ENCODE results near the gene SENP2.
"Not testable (repeated sequence)": the region's sequence is repeated elsewhere in the genome, so short reads cannot be mapped to it uniquely, and the experiment has no call there.

The SENP2 gene

DNA sequence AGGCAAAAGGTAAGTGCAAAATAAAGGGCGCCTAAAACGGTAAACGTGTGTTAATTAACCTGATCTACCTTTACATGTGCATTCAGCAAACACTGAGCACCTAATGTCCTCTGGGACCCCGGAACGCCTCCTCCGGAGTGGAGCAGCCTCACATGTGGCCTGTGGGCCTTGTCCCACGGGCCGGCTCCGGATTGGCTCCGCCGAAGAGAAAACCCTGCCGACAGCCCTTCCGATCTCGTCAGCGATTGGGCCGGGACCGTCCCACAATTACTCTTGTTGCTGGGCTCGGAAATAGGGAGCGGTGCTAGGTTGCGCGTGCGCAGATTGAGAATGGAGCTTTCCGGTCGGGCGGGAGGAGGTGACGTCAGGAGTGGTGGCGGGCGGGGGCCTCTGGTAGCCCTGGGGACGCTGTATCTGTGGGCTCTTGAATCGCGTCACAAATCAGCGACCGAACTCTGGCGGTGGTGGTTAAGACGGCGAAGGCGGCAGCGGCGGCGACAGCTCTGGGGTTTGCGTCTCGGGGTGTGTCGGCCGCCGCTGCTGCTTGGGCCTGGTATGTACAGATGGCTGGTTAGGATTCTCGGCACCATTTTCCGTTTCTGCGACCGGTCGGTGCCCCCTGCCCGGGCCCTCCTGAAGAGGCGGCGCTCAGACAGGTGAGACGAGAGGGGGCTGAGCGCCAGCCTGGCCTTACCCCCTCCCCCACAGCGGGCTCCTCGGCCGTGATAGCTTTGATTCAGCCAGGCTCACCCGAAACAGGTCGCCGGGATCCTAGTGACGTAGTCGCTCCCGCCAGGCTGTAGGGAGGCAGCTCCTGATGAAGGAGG, at the start of gene SENP2:
Gene SENP2, plus strand, starts transcription at position 437 of the 827 bp plus-strand sequence. Its CDS starts 119 bp downstream, at position 556.
- peak; percentile 99 for DNase-seq (ENCODE audit: low read depth)

DNA sequence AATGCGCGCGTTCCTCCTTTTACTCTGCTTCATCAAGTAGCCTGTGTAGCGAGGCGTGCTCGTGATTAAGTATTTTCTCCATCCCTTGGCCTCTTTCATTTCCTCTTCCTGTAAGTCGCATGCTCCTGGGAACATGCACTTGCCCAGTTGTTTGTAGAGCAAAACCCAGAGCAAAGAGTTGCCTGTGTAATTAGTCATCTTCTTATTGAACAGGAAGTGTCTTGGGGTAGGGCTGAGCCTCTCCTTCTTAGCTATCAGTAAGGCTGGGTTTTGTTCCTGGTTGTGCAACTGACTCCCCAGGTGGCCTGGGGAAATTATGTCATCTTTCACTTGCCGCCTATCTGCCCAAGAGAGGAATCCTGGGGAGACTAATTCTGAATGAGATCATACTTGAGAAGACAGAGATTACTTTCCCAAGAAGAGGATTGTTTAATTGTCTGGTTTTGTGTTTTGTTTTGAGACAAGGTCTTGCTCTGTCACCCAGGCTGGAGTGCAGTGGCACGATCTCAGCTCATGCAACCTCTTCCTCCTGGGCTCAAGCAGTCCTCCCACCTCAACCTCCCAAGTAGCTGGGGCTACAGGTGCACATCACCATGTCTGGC, 48.6 kb upstream of the SENP2 start:
- DNase-seq (ENCODE audit: low read depth) = no peak

DNA sequence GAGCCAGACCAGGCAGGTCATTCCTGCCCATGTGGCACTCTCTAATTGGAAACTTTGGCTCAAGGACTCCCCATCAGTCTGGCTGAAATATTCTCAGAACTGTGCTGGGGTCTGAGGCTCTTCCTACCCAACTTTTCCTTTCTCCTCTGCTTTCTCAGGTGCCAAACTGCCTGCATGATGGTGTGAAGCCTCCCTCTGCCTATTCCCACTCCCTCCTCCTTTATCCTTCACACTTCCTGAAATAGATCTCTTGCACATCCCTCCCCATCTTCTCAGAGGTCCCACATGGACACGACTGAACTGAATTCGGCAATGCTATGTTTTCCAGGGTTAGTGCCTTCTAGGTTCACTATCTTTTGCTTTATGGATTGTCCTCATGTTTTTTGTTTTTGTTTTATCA, 46.2 kb upstream of the SENP2 start:
- DNase-seq (ENCODE audit: low read depth) = no peak

DNA sequence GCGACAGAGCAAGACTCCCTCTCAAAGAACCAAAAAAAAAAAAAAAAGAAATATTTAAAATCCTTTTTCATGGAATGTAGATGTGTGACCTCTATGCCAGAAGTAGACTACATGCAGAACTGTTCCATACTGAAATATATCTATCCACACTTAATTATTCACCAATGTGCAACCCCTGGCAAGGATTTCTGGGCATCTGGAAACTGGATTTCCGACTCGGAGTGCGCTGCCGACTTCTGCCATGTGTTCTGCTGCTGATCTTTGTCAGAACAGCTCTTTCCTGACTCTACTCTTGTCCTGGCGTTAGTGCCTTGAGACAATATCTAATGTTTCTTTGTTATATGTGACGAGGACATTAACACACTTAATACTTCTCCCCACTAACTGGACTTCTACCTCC, 45.4 kb upstream of the SENP2 start:
- DNase-seq (ENCODE audit: low read depth) = no peak

DNA sequence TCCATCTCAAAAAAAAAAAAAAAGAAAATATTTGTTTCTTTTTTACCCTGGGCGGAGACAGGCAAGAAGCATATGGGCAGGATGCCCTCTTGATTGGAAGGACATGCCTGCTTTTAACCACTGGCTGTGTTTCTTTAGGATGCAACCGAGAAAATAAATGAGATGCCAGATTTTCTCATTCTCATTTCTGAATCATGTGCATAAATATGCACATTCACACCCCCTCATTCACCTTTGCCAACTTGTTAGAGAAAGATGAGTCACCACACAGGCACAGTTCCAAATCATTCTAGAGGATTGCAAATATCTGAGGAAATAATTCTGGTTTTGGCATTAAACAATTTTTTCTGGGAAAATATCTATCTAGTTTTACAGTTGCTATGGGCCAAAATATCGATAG, 37.0 kb upstream of the SENP2 start:
- no peak for DNase-seq (ENCODE audit: low read depth)

DNA sequence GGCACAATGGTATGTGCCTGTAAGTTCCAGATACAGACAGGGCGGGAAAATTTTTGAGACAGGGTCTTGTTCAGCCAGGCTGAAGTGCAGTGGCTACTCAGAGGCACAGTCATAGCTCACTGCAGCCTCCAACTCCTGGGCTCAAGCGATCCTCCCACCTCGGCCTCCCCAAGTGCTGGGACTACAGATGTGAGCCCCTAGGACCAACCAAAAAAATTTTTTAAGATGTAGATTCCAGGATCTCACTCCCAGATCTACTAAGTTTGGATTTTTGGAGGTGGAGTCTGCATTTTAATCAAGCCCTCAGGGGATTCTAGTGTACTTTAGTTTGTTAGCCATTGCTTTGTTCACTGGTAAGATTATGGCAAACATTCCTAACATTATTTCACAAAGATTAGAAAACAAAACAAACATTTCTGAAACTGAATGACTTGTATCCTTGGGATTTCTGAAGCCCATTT, 36.4 kb upstream of the SENP2 start:
- no peak for DNase-seq (ENCODE audit: low read depth)

DNA sequence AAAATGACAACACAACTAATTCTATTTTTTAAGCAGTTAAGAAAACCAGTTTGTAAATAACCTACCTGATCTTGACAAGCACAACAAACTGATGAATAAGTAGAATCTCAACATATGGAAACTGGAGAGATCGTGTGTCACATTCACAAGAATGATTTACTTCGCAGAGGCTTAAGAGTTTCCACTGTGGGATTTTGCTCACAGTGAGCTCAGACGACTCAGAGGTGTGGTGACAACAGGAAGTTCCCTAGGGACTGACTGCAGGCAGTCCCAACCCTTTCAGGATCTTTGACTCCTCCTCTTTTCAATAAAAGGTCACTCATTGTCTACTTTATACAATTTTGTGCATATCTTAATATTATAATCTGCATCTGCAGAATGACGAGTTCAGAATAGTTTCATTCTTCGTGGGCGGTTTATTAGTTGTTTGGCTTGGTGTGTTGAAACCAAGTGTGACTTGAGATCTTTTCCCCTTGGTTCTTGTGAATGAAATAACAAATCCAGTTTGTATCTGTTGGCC, 33.7 kb upstream of the SENP2 start, which contains the start of gene LIPH:
Gene LIPH, minus strand, starts transcription at position 231 of the 520 bp plus-strand sequence. Its CDS starts 117 bp downstream, at position 114.
- DNase-seq (ENCODE audit: low read depth) = no peak

DNA sequence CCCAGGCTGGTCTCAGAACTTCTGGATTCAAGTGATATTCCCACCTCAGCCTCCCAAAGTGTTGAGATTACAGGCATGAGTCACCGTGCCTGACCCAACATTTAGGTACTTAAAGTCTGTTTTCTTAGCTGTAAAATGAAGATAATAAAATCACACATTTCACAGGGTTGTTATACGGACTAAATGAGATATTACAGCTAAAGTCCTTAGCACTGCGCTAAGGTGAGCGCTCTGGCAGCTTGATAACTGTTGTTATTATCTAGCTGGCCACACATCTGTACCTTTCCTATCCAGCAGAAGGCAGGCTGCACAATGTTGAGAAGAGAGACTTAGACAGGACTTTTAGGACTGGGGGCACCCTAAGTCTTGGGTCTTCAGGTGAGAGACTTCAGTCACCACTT, 31.0 kb upstream of the SENP2 start:
- DNase-seq (ENCODE audit: low read depth) = no peak

DNA sequence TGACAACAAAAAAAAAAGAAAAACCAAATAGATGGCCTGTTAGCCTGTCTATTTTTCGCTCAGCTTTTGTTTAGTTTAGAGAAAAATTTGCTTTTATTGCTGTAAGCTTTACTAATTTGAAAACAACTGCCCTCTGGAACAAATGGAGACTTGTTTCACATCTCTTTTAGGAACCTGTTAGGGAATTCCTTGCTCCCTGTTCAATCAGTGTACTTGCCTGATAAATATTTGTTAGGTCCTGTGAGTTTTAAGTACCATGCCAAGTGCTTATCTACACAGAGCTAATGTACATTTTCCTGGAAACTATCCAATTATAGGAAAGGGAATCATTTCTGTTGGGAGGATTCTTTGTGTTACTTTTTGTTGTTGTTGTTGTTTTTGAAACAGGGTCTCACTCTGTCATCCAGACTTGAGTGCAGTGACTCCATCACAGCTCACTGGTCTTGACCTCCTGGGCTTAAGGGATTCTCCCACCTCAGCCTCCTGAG, 30.2 kb upstream of the SENP2 start:
- no peak for DNase-seq (ENCODE audit: low read depth)

DNA sequence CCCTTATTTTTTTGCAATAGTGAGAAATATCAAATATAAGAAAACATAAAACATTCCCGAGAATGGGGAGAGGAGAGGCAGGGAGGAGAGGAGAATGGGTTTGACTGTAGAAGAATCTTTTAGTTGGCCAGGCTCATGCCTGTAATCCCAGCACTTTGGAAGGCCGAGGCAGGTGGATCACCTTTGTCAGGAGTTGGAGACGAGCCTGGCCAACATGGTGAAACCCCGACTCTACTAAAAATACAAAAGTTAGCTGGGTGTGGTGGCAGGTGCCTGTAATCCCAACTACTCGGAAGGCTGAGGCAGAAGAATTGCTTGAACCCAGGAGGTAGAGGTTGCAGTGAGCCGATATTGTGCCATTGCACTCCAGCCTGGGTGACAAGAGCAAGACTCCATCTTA, 29.5 kb upstream of the SENP2 start:
- DNase-seq (ENCODE audit: low read depth) = not testable (repeated sequence)

DNA sequence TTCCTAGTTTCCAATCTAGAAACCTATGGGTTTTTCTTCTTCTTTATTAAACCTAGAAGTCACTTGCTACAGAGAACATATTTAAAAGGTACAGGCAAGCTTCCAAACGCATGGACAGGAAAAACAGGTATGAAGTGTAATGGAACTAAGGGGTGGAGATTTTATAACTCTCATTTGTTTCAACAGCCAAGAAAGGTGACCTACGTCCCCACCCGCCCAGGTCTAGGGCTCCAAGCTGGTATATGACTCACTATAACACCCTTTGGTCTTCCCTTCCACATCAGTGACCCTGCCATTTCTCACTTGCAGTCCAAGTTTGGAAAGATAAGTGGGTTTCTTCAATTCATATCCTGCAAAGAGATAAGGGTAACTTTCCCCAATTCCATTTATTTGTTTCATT, 27.7 kb upstream of the SENP2 start:
- no peak for DNase-seq (ENCODE audit: low read depth)

DNA sequence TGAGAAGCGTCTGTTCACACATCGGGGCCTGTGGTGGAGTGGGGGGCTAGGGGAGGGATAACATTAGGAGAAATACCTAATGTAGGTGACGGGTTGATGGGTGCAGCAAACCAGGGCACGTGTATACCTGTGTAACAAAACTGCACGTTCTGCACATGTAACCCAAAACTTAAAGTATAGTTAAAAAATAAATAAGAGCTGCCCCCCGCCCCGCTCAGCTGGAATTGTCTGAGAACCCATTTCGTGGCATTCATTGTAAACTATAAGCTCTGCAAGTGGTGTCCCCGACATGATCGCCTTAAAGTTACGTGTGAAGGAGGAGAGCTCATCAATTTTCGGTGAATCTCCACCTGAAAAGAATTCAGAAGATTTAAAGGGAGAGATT, 26.4 kb upstream of the SENP2 start:
- DNase-seq (ENCODE audit: low read depth) = no peak

DNA sequence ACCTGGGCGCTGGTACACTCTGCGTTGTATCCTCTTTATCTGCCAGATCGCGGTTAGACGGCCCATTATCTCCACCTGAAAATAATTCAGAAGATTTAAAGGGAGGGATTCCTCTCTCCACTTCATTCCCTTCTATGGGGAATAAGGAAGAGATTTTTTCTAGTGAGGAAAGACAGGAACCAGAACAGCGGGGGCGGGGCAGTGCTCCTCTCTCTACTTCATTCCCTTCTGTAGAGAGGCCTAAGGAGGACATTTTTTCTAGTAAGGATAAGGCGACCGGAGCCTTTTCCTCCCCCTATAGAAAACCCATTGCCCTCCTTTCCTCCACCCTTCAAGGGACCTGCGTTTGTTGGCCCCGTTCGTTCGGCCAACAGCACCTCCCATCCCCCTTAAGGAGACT, 25.4 kb upstream of the SENP2 start:
- no peak for DNase-seq (ENCODE audit: low read depth)

DNA sequence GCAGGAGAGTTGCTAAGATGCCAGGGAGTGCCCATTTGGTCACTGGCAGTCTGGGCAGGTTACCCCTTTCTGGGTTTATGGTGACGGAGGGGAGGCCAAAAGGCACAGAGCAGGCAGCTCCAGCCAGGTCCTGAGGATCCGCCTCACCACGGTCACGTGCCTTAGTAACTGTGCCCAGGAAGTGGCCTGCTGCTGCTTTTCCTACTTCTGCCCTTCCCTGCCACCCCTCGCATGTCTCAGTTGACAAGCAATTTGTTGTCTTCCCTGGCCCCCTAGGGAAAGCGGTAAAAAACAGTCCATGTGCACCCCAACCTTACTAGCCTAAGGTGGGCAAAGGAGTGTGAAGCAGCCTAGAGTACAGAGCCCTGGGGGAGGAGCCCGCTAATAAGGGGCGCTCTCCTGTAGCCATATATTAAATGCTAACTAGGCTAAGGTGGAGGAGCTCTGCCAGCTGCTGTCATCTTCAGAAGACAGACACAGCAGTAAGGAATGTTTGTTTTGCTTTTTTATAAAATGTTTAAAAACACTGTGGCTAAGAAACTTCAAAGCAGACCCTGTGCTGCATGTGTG, 24.6 kb upstream of the SENP2 start:
- DNase-seq (ENCODE audit: low read depth) = no peak

DNA sequence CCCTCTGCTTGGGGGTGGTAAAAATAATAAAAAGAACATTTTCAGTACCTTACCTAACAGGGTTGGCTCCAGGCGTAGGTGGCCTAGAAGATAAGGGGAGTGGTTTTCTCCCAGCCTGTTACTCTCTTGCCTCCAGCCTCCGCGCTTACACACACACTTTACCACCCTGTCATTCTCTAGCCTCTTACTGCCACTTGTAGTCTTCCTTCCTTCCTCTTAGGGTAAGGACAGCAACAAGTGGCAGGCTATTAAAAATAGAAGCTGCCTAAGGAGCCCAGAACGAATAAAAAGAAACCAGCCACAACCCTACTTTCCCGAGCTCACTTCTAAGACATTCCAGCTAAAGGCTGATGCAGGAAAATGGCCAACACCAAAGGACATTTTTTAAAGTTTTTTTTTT, 24.1 kb upstream of the SENP2 start:
- DNase-seq (ENCODE audit: low read depth) = no peak

DNA sequence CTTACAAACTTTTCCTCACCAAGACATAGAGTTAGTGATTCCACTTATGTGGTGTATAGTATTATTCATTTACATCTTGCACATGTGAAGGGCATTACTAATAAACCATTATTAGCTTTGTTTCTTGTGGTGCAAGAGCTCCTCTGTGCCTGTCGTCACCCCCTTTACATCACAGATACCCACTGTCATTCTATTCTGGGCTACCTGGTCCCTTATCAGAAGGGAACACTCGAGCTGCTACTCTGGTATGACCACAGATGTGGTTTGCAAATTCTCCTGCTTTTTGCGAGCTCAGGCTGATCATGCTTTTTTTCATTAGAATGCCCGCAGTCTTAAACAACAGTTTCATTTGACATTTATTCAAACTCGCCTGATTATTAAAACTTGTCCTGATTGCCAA, 13.9 kb upstream of the SENP2 start:
- no peak for DNase-seq (ENCODE audit: low read depth)

DNA sequence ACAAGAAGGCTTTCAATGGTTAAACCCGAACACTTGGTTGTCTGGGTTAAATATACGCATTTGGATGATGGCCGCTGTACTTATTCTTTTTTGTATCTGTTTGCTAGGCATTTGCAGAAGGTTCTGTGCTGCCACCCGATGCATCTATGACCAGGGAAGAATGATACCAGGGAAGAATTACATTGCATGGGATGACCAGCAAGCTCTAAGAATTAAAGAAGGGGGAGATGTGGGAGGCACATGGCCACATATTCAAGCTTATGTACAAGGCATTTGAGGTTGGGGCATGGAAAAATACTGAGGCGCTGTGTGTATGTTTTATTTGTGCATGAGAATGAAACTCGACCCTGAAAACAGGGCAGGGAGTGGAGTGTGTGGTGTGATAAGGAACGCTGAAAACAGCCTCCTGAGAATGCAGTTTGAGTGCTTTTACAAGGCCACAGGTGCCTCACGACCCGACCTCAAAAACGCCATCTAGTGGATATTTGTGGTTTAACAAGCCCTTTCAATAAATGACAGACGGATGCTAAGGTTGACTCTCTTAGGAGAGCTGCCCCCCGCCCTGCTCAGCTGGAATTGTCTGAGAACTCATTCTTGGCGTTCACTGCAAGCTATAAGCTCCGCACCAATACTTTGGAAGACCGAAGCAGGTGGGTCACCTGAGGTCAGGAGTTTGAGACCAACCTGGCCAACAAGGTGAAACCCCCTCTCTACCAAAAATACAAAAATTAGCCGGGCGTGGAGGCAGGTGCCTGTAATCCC, 10.8 kb upstream of the SENP2 start:
- DNase-seq (ENCODE audit: low read depth) = not testable (repeated sequence)

DNA sequence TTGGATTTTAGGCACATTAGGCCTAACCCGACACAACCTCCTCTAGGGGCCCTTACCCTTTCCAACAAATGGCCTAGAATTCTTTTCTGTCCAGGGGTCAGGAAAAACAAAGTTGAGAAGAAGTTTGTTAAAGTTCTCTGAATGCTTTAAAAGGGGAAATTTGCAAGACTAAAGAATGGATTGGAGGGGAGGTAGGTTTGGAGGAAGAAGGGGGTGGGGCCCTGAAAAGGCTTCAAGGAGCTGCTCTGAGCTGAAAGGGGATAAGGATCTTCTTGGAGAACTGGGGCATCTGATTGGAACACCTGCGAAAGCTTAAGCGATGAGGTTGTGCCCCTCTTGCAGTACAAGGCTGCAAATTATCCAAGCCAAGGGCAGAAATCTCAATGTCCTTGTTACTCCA, 3.9 kb upstream of the SENP2 start:
- DNase-seq (ENCODE audit: low read depth) = no peak

DNA sequence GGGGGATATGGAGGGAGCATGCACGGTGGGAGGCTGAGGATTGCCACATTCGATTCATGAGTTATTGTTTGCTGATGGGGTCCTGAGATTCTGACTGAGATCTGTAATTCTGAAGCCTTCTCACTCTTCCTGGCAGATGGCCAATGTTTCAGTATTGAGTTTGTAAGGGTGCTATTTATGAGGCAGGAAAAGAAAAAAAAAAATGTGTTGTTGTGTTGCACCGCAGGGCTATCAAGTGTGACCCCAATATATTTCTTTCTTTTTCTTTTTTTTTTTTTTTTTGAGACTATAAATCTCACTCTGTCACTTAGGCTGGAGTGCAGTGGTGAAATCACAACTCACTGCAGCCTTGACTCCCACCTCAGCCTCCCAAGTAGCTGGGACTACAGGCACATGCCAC, 3.2 kb upstream of the SENP2 start:
- no peak for DNase-seq (ENCODE audit: low read depth)

DNA sequence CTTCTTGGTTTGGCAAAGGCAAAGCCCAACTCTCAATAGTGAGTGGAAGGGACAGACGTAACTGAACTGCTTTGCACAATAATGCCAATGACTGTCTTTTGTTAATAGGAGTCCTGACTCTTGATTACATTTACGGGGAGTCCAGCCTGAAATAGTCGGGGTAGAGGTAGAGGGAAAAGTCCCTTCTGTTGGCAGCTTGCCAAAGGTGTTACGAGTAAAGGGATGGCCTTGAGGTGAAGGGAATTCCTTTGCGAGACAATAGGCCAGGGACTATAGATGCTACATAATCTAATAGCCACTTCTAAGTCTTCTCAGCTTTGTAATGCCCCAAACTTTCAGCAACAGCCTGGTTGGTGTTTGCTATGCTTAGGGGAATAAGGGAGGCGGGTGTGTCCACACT, 2.2 kb upstream of the SENP2 start:
- no peak for DNase-seq (ENCODE audit: low read depth)

DNA sequence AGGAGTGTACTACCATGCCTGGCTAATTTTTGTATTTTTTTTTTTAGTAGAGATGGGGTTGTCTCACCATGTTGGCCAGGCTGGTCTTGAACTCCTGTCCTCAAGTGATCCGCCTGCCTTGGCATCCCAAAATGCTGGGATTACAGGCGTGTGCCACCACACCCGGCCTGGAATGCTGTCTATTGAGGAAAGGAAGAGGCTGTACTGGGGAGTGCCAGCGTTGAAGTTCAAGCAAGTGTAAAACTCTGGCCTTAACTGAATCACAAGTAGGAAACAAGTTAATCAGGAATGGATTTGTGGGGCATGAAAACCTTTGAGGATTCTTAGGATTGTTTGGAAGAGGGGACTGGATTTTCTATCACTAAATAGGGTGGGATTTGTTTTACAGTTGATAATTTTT, 1.4 kb upstream of the SENP2 start:
- DNase-seq (ENCODE audit: low read depth) = no peak

DNA sequence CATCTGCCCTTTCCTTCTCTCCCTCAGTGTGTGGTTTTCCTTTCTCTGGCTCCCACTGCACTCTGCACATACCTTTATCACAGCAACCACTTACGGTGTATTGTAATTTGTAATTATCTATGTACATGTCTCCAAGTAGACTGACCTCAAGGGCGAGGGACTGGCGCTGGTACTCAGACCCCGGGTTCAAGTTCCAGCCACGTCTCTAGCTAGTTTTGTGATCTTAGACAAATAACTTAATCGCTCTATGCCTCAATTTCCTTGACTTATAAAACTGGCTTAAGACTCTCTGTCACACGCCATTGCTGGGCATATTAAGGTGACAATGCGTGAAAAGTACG, 607 bp upstream of the SENP2 start:
- DNase-seq (ENCODE audit: low read depth) = no peak
